Tibial nerve (tissue), 4 donors: ENCODE data around the gene THOC1. TPM values are rescaled to one million over a fixed set of nuclear protein-coding genes. Genes with fewer than 3 reads are reported as not detected.

ENCODE experiments used
- DNase-seq, 2 donors: peaks; one replicate each; pipeline ENCODE4 v3.0.0-alpha.2; 2019; ENCODE audit warnings: low spot score in 2 of 2
- H3K27ac ChIP-seq, 4 donors: fragments of 200-600 bp; sonication (generic) in 3 of 4; one replicate each; pipeline ENCODE4 v1.5.1; 2017 to 2019; ENCODE audit warnings: mild to moderate bottlenecking in 1 of 4
- H3K27me3 ChIP-seq, 2 donors: fragments of 200-600 bp; sonication (generic) in 1 of 2; one replicate each; pipeline versions ENCODE4 v1.5.1 to v1.6.0; 2017 to 2019
- H3K36me3 ChIP-seq, 3 donors: fragments of 200-600 bp; sonication (generic); one replicate each; pipeline ENCODE4 v1.5.1; 2018 to 2019
- H3K4me1 ChIP-seq, 4 donors: fragments of 200-600 bp; sonication (generic) in 3 of 4; one replicate each; pipeline ENCODE4 v1.5.1; 2017 to 2019
- H3K4me3 ChIP-seq, 4 donors: fragments of 200-600 bp; sonication (generic) in 3 of 4; one replicate each; pipeline ENCODE4 v1.5.1; 2017 to 2019; ENCODE audit warnings: mild to moderate bottlenecking in 1 of 4, moderate library complexity in 1 of 4
- H3K9me3 ChIP-seq, 4 donors: fragments of 200-600 bp; sonication (generic) in 3 of 4; one replicate each; pipeline ENCODE4 v1.5.1; 2017 to 2019
- CTCF ChIP-seq, 5 experiments: fragments of 200-600 bp in 3 of 5; fragments of 450-650 bp in 2 of 5; sonication (generic) in 3 of 5; IDR thresholded peaks; one replicate each; pipeline ENCODE4 v1.5.1; 2016 to 2019; ENCODE audit warnings: antibody characterized with exemption in 5 of 5, mild to moderate bottlenecking in 3 of 5, moderate library complexity in 2 of 5
- EP300 ChIP-seq, 2 donors: sonication (generic); formaldehyde crosslinking; IDR thresholded peaks; one replicate each; pipeline ENCODE4 v1.6.1; 2017; ENCODE audit warnings: antibody characterized with exemption in 2 of 2, mild to moderate bottlenecking in 1 of 2
- POLR2A ChIP-seq, 2 donors: fragments of 450-650 bp; IDR thresholded peaks; one replicate each; pipeline ENCODE4 v1.6.1; 2017; ENCODE audit warnings: antibody characterized with exemption in 2 of 2, mild to moderate bottlenecking in 2 of 2, moderate library complexity in 2 of 2
- WGBS, 2 donors: methylation state at CpG; one replicate each; pipeline ENCODE4 v1.1.5; 2018; 5-methylcytosine and 5-hydroxymethylcytosine counted together
- total RNA-seq, 4 donors: library from RNA; depleted of rRNA; stranded (reverse); fragments of >200 nt; gene quantifications; one replicate each; pipeline ENCODE4 v1.1.0, GENCODE V29; 2016

The THOC1 gene
- total RNA-seq, 4 donors from 2014 or later = 43.3 to 53.4 (median 50.7) TPM

GRCh38 chr18:240175-240574, 27.7 kb downstream of the THOC1 start:
- DNase-seq = no peak
- Histone ChIP-seq H3K36me3 (peaks cover 0 to 54% (median 0%) of the 10 kb centered on the region in 3 donors), H3K9me3 (no peaks in the 10 kb centered on the region), H3K27me3 (no peaks in the 10 kb centered on the region), H3K4me1 (no peaks in the 10 kb centered on the region), H3K4me3 (no peak overlapping the region), H3K27ac (no peak overlapping the region)
- 93 to 94% methylated on average over 1 of the region's 1 CpG for WGBS, 2 donors
- TF ChIP-seq EP300 (IDR thresholded peaks at IDR 0.05) = no peak
- TF ChIP-seq POLR2A (IDR thresholded peaks at IDR 0.05) = no peak
- TF ChIP-seq CTCF (IDR thresholded peaks at IDR 0.05) = no peak

GRCh38 chr18:231563-231962, 36.3 kb downstream of the THOC1 start:
- Histone ChIP-seq H3K4me3 (no peak overlapping the region), H3K4me1 (no peaks in the 10 kb centered on the region), H3K36me3 (peaks cover 0 to 39% (median 0%) of the 10 kb centered on the region in 3 donors), H3K27me3 (no peaks in the 10 kb centered on the region), H3K9me3 (no peaks in the 10 kb centered on the region), H3K27ac (no peak overlapping the region)
- WGBS, 2 donors = 88 to 96% methylated on average over 1 of the region's 1 CpG
- TF ChIP-seq EP300 (IDR thresholded peaks at IDR 0.05) (no peak), POLR2A (IDR thresholded peaks at IDR 0.05) (no peak), CTCF (IDR thresholded peaks at IDR 0.05) (no peak)
- no peak for DNase-seq

- Histone ChIP-seq H3K4me1 (no peaks in the 10 kb centered on the region), H3K4me3 (no peak overlapping the region), H3K36me3 (peaks cover 0 to 69% (median 5%) of the 10 kb centered on the region in 3 donors), H3K27me3 (no peaks in the 10 kb centered on the region), H3K9me3 (no peaks in the 10 kb centered on the region), H3K27ac (no peak overlapping the region)
- DNase-seq = no peak
- WGBS, 2 donors = 98 to 100% methylated on average over 1 of the region's 1 CpG
- TF ChIP-seq CTCF (IDR thresholded peaks at IDR 0.05) (no peak), EP300 (IDR thresholded peaks at IDR 0.05) (no peak), POLR2A (IDR thresholded peaks at IDR 0.05) (no peak)
Observed at GRCh38 chr18:228586-228985, 39.3 kb downstream of the THOC1 start.

GRCh38 chr18:227902-228301, 39.9 kb downstream of the THOC1 start:
- Histone ChIP-seq H3K36me3 (peaks cover 0 to 76% (median 5%) of the 10 kb centered on the region in 3 donors), H3K27me3 (no peaks in the 10 kb centered on the region), H3K9me3 (no peaks in the 10 kb centered on the region), H3K27ac (no peak overlapping the region), H3K4me3 (no peak overlapping the region), H3K4me1 (no peaks in the 10 kb centered on the region)
- WGBS, 2 donors = 88 to 89% methylated on average over 4 of the region's 4 CpGs
- no peak for DNase-seq
- TF ChIP-seq EP300 (IDR thresholded peaks at IDR 0.05) (no peak), POLR2A (IDR thresholded peaks at IDR 0.05) (no peak)

- no peaks in the 10 kb centered on the region for H3K27me3 ChIP-seq
- H3K36me3 ChIP-seq = peaks cover 0 to 81% (median 5%) of the 10 kb centered on the region in 3 donors
- WGBS, 2 donors = 90 to 92% methylated on average over 6 of the region's 6 CpGs
- TF ChIP-seq POLR2A (IDR thresholded peaks at IDR 0.05) (no peak), EP300 (IDR thresholded peaks at IDR 0.05) (no peak), CTCF (IDR thresholded peaks at IDR 0.05) (no peak)
- no peaks in the 10 kb centered on the region for H3K4me1 ChIP-seq
- no peaks in the 10 kb centered on the region for H3K9me3 ChIP-seq
- H3K27ac ChIP-seq = no peak overlapping the region
- H3K4me3 ChIP-seq = no peak overlapping the region
- no peak for DNase-seq
Observed at GRCh38 chr18:227374-227773, 40.5 kb downstream of the THOC1 start.

GRCh38 chr18:225745-226144, 42.1 kb downstream of the THOC1 start:
- Histone ChIP-seq H3K4me1 (no peaks in the 10 kb centered on the region), H3K27ac (no peak overlapping the region), H3K27me3 (no peaks in the 10 kb centered on the region), H3K9me3 (no peaks in the 10 kb centered on the region), H3K4me3 (no peak overlapping the region), H3K36me3 (peaks cover 0 to 90% (median 5%) of the 10 kb centered on the region in 3 donors)
- DNase-seq = no peak
- 82 to 88% methylated on average over 4 of the region's 4 CpGs for WGBS, 2 donors
- no peak for TF ChIP-seq POLR2A (IDR thresholded peaks at IDR 0.05)
